GM21390 (cell line): Measurements from ENCODE around the gene ZMYND8.

Experiments used
- ATAC-seq: cut with Tn5 transposase; IDR thresholded peaks from one replicate; pipeline ENCODE4 v1.9.1; 2021; ENCODE audit not compliant: unreplicated experiment

Gene ZMYND8

GRCh38 chr20:47232518-47232917 is 124.0 kb downstream of the ZMYND8 start:
- no peak for ATAC-seq

DNA sequence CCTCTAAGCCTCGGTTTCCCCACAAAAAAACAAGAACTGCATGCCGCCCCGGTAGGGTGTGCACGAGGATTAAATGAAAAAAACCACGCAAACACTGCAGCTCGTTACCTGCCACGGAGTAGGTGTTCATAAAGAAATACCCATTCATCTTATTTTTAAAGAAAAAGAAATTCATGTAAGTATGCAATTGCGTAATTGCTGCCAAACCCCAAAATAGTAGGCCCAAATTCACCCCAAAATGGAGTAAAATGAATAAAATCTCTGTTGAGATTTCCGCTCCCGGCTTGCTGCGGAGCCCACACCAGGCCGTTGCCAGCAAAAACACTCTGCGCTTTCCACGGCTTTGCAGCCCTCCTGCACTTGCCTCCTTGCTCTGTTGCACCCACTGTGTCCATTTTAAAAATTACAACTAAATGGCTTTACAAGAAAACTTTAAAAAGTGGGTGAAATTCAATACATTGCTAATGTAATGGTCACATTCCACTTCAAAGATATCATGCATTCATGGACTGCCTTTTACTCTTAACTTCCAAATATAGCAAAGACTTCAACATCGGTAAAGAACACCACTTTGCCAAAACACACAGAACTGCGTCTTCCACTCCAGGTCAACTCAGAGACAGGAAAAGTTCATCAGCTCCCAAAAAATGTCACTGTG is 125.0 kb downstream of the ZMYND8 start:
- ATAC-seq, result no peak

DNA sequence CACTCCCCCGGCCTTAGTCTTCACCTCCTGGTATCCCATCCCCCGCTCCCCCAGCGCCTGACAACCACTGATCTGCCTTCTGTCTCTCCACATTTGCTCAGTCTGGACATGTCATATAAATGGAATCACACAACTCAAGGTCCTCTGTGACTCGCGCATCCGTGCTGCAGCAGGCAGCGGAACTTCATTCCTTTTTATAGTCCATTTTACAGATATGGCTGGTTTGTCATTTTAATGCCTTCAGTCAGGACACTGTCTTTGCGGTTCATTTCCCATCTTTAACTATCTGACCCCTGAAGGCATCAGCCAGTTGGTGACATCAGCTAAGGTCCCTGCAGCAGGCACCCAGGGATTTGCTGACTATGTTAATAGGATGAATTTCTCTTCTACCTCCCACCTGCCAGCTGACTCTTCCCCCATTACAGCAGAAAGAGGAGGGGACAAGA is 125.7 kb downstream of the ZMYND8 start:
- no peak for ATAC-seq

DNA sequence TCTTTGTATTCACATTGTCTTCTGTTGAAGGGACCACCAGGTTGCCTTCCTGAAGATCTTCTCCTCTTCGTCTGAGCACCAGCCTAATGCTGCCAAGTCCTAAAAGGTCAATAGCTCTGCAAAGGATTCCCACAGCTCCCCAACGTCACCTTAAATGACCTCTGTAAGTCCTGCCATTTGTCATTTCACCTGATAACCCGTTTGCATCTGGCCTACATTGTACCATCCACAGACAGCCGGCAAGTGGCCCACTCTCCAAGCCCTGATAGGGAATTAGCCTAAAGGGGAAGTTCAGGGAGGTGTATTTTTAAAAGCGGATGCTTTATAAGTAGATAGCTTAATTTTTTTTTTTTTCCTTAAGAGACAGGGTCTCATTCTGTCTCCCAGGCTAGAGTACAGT is 127.8 kb downstream of the ZMYND8 start:
- no peak for ATAC-seq

GRCh38 chr20:47227576-47227975 is 128.9 kb downstream of the ZMYND8 start:
- ATAC-seq, result no peak

- no peak for ATAC-seq
Observed at GRCh38 chr20:47227119-47227518, 129.4 kb downstream of the ZMYND8 start.

DNA sequence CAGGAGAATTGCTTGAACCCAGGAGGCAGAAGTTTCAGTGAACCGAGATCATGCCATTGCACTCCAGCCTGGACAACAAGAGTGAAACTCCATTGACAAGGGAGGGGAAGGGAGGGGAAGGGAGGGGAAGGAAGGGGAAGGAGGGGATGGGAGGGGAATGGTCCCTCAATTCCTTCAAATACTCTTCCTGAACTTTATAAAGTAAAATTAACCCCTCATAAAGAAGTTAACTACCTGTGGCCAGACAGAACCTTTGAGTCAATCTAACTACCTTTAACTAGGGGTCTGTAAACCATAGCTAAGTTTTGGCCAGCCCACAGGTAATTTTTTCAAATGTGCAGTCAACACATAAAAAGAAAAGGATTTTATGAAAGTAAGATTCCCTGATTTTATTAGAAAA is 131.0 kb downstream of the ZMYND8 start:
- ATAC-seq, result no peak

DNA sequence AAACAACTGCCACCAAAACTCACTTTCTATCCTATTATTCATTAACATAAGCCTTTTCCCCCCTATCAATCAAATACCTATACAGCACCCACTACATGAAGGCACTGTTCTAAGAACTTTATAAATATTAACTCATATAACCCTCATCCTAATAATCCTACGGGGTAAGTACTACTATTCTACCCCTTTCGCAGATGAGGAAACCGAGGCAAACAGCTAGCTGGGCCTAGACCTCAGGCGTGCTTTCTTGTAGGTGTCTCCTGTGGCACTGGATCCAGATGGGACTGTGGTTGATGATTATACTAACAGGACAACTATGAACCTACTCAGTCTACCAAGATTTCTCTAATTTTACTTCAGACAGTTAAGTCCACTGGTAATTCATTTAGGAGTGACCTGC is 131.6 kb downstream of the ZMYND8 start:
- no peak for ATAC-seq

DNA sequence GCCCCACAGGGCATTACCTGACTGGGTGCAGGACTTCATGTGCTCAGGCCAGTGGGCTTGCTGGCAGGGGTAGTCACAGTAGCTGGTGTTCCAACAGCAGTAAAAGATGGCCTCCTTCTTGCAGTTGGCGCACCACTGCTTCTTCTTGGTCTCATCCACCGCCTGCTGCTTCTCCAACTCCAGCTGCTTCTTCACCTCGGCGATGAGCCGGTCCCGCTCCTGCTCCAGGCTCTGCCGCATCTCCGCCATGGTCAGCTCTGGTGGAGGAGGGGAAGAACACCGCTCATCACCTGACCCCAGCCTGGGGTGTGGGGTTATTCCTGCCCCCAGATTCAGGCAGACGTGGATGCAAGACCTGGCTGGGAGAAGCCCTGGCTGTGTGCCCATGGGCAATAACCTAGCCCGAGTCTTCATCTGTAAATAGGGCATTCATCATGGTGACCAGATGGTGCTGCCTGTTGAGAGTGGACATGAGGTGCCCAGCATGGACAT is 132.2 kb downstream of the ZMYND8 start:
- ATAC-seq, result no peak

- no peak for ATAC-seq
Observed at GRCh38 chr20:47223896-47224295, 132.6 kb downstream of the ZMYND8 start.

- no peak for ATAC-seq
Observed at GRCh38 chr20:47222468-47223119, 133.9 kb downstream of the ZMYND8 start.

DNA sequence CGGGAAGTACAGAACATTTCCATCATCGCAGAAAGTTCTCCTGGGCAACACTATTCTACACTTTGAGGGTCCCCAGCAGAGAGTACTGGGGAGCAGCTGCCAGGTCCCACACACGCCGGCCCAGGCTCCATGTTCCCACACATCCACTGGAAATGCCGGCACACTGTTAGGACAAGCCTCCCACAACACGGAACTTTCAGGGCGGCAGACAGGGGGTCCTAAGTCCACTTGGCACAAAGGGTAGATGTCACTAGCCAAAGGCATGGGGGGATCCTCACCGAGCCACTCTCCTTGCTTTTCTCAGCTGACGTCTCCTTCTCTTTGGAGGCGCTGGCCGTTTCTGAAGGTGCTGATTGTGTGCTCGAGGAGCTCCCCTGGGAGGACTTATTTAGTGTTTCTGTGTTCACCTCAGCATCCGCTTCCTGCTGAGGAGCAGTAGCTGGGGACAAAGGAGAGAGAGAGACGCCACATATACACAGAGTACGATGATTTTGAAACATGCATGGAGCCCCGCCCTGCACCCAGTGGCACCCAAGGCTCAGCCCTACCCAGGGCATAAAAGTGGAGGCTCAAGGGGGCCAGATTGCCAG is 135.4 kb downstream of the ZMYND8 start:
- ATAC-seq, result no peak

GRCh38 chr20:47220161-47220582 is 136.3 kb downstream of the ZMYND8 start:
- ATAC-seq, result no peak

DNA sequence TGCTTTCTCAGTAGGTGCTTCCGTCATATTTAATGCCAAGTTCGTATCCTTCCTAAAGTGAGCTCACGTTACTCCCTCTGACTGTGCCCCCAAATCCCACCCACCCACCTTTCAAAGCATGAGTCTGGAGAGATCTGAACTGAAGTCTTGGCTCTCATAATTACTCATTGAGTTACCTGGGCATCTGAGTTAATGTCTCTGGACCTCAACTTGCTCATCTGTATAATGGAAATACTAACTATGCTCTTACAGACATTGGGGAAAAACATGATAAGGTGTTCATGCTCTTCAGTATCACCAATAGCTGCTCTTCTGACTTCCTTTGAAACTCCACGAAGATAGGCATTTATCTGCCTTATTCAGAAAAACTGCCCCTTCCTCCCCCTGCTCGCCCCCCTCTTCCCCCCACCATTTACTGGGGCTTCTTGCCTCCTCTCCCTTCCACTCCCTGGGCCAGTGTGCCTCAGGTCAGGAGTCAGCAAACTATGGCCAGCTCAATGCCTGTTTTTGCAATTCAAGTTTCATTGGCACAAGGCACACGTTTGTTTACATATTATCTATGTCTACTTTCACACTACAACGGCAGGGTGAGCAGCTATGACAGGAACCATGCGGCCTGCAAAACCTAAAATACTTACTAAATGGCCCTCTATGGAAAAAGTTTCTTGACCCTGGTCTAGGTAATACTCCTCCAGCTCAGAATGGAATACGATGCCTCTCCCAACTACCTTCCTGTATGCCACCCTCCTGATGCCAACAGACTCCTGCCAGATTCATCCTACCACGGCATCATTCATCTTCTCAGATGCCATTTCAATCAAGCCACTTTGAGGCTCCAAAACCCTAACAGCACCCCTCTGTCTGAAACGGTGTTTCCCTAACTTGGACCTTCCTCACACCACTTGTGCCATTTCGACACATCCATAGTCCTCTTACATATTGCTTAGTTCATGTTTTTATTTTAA is 138.7 kb downstream of the ZMYND8 start:
- no peak for ATAC-seq

- no peak for ATAC-seq
Observed at GRCh38 chr20:47216819-47217410, 139.6 kb downstream of the ZMYND8 start.

GRCh38 chr20:47215653-47216397 is 140.7 kb downstream of the ZMYND8 start:
- no peak for ATAC-seq

- no peak for ATAC-seq
Observed at GRCh38 chr20:47213966-47214365, 142.5 kb downstream of the ZMYND8 start.

- no peak for ATAC-seq
Observed at GRCh38 chr20:47212606-47213207, 143.8 kb downstream of the ZMYND8 start.

- no peak for ATAC-seq
Observed at GRCh38 chr20:47211036-47211435, 145.5 kb downstream of the ZMYND8 start.

GRCh38 chr20:47210470-47210869 is 146.0 kb downstream of the ZMYND8 start:
- ATAC-seq, result no peak
